Skin of body (tissue), 2 donors: ENCODE results near the gene TXK. TPM values are rescaled to one million over a fixed set of nuclear protein-coding genes. Genes with fewer than 3 reads are reported as not detected.

Experiments
- DNase-seq: peaks from one replicate; lab custom pipeline; 2025; lab: John Stamatoyannopoulos, UW
- total RNA-seq: library from RNA; depleted of rRNA; stranded (reverse); fragments of >200 nt; gene quantifications from one replicate; pipeline ENCODE4 v1.2.3, GENCODE V29; 2014

TXK gene
- total RNA-seq, 1 donor from 2014 or later = 1.1 TPM

GRCh38 chr4:48103483-48104139 is 30.4 kb downstream of the TXK start:
- DNase-seq = no peak

GRCh38 chr4:48102303-48102702 is 31.7 kb downstream of the TXK start:
- DNase-seq = no peak

- no peak for DNase-seq
These were observed 33.8 kb downstream of the TXK start for GRCh38 chr4:48100256-48100655.

GRCh38 chr4:48095441-48095840 is 38.6 kb downstream of the TXK start:
- DNase-seq = no peak

- no peak for DNase-seq
These were observed 40.0 kb downstream of the TXK start for GRCh38 chr4:48093991-48094416.

- no peak for DNase-seq
These were observed 43.4 kb downstream of the TXK start for GRCh38 chr4:48090621-48091020.

GRCh38 chr4:48085821-48086589 is 48.0 kb downstream of the TXK start:
- DNase-seq = no peak

GRCh38 chr4:48082956-48083355 is 51.1 kb downstream of the TXK start:
- DNase-seq = no peak

- DNase-seq = no peak
These were observed 52.9 kb downstream of the TXK start for GRCh38 chr4:48081196-48081595.

GRCh38 chr4:48079972-48080391 is 54.1 kb downstream of the TXK start:
- DNase-seq = no peak

- DNase-seq = no peak
These were observed 55.0 kb downstream of the TXK start for GRCh38 chr4:48078862-48079655.

- DNase-seq = no peak
These were observed 55.6 kb downstream of the TXK start for GRCh38 chr4:48078425-48078824.

GRCh38 chr4:48074657-48075056 is 59.4 kb downstream of the TXK start:
- DNase-seq = no peak

- DNase-seq = no peak
These were observed 60.4 kb downstream of the TXK start for GRCh38 chr4:48073567-48074103.

GRCh38 chr4:48071191-48071590 is 62.9 kb downstream of the TXK start:
- DNase-seq = no peak

GRCh38 chr4:48069026-48069425 is 65.0 kb downstream of the TXK start:
- no peak for DNase-seq

- no peak for DNase-seq
These were observed 65.9 kb downstream of the TXK start for GRCh38 chr4:48068182-48068581.

GRCh38 chr4:48067536-48067935 is 66.5 kb downstream of the TXK start:
- DNase-seq = no peak

- DNase-seq = no peak
These were observed 68.4 kb downstream of the TXK start for GRCh38 chr4:48065587-48066052.

- DNase-seq = no peak
These were observed 69.7 kb downstream of the TXK start for GRCh38 chr4:48064349-48064748.

GRCh38 chr4:48058617-48059530 is 75.2 kb downstream of the TXK start:
- no peak for DNase-seq
